HepG2 (cell line): ENCODE data around the gene RHBDL1. TPM values are rescaled to one million over a fixed set of nuclear protein-coding genes. Genes with fewer than 3 reads are reported as not detected.
A peak's percentile ranks its signal among the peaks of the same experiment; 100 is the strongest.

Source experiments
- FLYWCH1 ChIP-seq: sonication (generic); formaldehyde crosslinking; IDR thresholded peaks from 2 replicates; pipeline ENCODE4 v1.8.1; 2023; ENCODE audit warnings: mild to moderate bottlenecking, missing genetic modification reagents
- GATAD1 ChIP-seq: IDR thresholded peaks from 2 replicates; pipeline ENCODE4 v1.6.1; 2016; ENCODE audit warnings: missing genetic modification reagents, missing compliant biosample characterization
- MTF1 ChIP-seq: sonication (generic); formaldehyde crosslinking; IDR thresholded peaks from 2 replicates; pipeline ENCODE4 v1.5.0; 2020; ENCODE audit warnings: missing genetic modification reagents
- NFYC ChIP-seq: IDR thresholded peaks from 2 replicates; pipeline ENCODE4 v1.6.1; 2016; ENCODE audit warnings: missing genetic modification reagents, missing compliant biosample characterization
- SNAPC2 ChIP-seq: sonication (generic); formaldehyde crosslinking; IDR thresholded peaks from 2 replicates; pipeline ENCODE4 v1.8.1; 2022; ENCODE audit warnings: mild to moderate bottlenecking, missing genetic modification reagents
- SOX5 ChIP-seq: IDR thresholded peaks from 2 replicates; pipeline ENCODE4 v1.6.1; 2016; ENCODE audit warnings: borderline replicate concordance
- SOX6 ChIP-seq, 2 experiments: fragments of 450-650 bp in 1 of 2; sonication (generic) in 1 of 2; formaldehyde crosslinking in 1 of 2; IDR thresholded peaks; 2 replicates each; pipeline versions ENCODE4 v1.4.0 to v1.6.1; 2017 to 2020; ENCODE audit warnings: antibody characterized with exemption in 1 of 2, mild to moderate bottlenecking in 1 of 2, missing genetic modification reagents in 1 of 2
- TEF ChIP-seq: sonication (generic); formaldehyde crosslinking; IDR thresholded peaks from 2 replicates; pipeline ENCODE4 v1.5.0; 2020; ENCODE audit warnings: missing genetic modification reagents
- ZBTB33 ChIP-seq: sonication (generic); formaldehyde crosslinking; IDR thresholded peaks from 2 replicates; pipeline ENCODE4 v1.4.0; 2020; ENCODE audit warnings: missing genetic modification reagents
- ZNF230 ChIP-seq: sonication (generic); formaldehyde crosslinking; IDR thresholded peaks from 2 replicates; pipeline ENCODE4 v1.4.0; 2020; ENCODE audit warnings: mild to moderate bottlenecking, missing genetic modification reagents
- ZNF253 ChIP-seq: sonication (generic); formaldehyde crosslinking; IDR thresholded peaks from 2 replicates; pipeline ENCODE4 v1.8.0; 2022; ENCODE audit warnings: mild to moderate bottlenecking, missing genetic modification reagents, borderline replicate concordance
- polyA plus RNA-seq, 8 experiments: library from polyadenylated mRNA; depleted of rRNA in 3 of 8; stranded (reverse) in 7 of 8; unstranded in 1 of 8; fragments of >200 nt; fragmentation: Illumina TruSeq in 4 of 8; extraction: Trizol in 4 of 8; gene quantifications; 2 replicates each; pipeline versions ENCODE4 v1.2.1 to v1.2.3, GENCODE V29; 2011 to 2016; ENCODE audit warnings: low read depth in 4 of 8, missing spikeins in 1 of 8, mixed read lengths in 1 of 8; ENCODE audit not compliant: insufficient read depth in 1 of 8
- total RNA-seq, 5 experiments: library from RNA; depleted of rRNA; stranded (reverse); fragments of >200 nt; fragmentation: Illumina TruSeq; extraction: Trizol; gene quantifications; 2 replicates each; pipeline ENCODE4 v1.2.3, GENCODE V29; 2016; ENCODE audit warnings: low read depth in 1 of 5
- TF ChIP-seq, protein P1 (sequence below): sonication (generic); formaldehyde crosslinking; IDR thresholded peaks from 2 replicates; pipeline ENCODE4 v1.4.0; 2020; ENCODE audit warnings: mild to moderate bottlenecking, missing genetic modification reagents
- TF ChIP-seq, protein P2 (sequence below): sonication (generic); formaldehyde crosslinking; IDR thresholded peaks from 2 replicates; pipeline ENCODE4 v1.4.0; 2020; ENCODE audit warnings: low read depth, mild to moderate bottlenecking, missing genetic modification reagents

RHBDL1 gene
- total and polyA plus RNA-seq, 2 of the 13 experiments (the other 11 are each of a cell fraction or from before 2014, with no cell fraction given), result 1.8 to 3.8 TPM

DNA sequence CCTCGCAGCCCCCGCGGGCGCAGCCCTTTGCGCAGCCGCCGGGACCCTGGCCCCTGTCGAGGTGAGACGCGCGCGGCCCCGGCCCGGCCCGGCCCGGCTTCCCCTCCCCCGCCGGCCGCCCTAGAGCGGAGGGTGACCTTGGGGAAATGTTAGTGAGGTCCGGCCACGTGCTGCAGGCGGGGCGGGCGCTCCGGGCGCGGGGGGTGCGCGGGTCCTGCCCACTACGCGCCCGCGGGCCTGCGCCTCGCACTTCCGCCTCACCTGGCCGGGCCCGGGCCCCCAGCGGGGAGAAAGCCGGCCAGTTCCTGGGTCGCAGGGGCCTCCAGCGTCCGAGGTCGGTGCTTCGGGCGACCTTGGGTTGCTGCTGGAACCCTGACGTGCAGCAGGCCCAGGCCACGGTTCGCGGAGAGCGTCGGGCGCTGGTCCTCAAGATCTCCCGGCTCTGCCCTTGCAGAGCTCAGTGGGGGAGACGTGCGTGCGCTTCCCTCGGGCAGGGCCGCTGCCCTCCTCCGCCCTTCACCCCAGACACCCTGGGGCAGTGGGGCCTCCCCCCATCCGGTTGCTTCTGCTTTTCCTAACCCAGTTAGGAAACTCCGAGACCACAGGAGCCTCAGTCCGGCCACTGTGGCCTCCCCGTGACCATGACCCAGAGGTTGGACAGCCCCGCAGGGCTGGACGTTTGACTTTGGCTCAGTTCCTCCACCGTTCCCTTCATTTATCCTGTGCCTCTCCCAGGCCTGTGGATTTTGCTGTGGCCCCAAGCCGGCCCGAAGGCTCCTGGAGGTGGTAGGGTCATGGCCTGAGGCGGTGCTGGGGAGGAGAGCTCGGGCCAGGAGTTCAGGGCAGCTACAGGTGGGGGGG, 33.1 kb upstream of the RHBDL1 start (continued):
- TF ChIP-seq ZNF253 (no peak), SOX6 (IDR thresholded peaks at IDR 0.05) (no peak), SOX6 (CRISPR knock-in tag; IDR thresholded peaks at IDR 0.05) (peak; percentile 37; the same call in 1 of the 2 replicates), FLYWCH1 (CRISPR knock-in tag) (no peak), GATAD1 (0 out of 2 replicates have a peak, but pooled peaks have one; percentile 12), ZBTB33 (no peak; the same call in 1 of the 2 replicates), SNAPC2 (CRISPR knock-in tag) (0 out of 2 replicates have a peak, but pooled peaks have one; percentile 57), SOX5 (CRISPR knock-in tag) (peak; percentile 34; the same call in 1 of the 2 replicates), TEF (CRISPR knock-in tag) (no peak), ZNF230 (no peak), MTF1 (no peak), NFYC (no peak)
- TF ChIP-seq, protein P1, sequence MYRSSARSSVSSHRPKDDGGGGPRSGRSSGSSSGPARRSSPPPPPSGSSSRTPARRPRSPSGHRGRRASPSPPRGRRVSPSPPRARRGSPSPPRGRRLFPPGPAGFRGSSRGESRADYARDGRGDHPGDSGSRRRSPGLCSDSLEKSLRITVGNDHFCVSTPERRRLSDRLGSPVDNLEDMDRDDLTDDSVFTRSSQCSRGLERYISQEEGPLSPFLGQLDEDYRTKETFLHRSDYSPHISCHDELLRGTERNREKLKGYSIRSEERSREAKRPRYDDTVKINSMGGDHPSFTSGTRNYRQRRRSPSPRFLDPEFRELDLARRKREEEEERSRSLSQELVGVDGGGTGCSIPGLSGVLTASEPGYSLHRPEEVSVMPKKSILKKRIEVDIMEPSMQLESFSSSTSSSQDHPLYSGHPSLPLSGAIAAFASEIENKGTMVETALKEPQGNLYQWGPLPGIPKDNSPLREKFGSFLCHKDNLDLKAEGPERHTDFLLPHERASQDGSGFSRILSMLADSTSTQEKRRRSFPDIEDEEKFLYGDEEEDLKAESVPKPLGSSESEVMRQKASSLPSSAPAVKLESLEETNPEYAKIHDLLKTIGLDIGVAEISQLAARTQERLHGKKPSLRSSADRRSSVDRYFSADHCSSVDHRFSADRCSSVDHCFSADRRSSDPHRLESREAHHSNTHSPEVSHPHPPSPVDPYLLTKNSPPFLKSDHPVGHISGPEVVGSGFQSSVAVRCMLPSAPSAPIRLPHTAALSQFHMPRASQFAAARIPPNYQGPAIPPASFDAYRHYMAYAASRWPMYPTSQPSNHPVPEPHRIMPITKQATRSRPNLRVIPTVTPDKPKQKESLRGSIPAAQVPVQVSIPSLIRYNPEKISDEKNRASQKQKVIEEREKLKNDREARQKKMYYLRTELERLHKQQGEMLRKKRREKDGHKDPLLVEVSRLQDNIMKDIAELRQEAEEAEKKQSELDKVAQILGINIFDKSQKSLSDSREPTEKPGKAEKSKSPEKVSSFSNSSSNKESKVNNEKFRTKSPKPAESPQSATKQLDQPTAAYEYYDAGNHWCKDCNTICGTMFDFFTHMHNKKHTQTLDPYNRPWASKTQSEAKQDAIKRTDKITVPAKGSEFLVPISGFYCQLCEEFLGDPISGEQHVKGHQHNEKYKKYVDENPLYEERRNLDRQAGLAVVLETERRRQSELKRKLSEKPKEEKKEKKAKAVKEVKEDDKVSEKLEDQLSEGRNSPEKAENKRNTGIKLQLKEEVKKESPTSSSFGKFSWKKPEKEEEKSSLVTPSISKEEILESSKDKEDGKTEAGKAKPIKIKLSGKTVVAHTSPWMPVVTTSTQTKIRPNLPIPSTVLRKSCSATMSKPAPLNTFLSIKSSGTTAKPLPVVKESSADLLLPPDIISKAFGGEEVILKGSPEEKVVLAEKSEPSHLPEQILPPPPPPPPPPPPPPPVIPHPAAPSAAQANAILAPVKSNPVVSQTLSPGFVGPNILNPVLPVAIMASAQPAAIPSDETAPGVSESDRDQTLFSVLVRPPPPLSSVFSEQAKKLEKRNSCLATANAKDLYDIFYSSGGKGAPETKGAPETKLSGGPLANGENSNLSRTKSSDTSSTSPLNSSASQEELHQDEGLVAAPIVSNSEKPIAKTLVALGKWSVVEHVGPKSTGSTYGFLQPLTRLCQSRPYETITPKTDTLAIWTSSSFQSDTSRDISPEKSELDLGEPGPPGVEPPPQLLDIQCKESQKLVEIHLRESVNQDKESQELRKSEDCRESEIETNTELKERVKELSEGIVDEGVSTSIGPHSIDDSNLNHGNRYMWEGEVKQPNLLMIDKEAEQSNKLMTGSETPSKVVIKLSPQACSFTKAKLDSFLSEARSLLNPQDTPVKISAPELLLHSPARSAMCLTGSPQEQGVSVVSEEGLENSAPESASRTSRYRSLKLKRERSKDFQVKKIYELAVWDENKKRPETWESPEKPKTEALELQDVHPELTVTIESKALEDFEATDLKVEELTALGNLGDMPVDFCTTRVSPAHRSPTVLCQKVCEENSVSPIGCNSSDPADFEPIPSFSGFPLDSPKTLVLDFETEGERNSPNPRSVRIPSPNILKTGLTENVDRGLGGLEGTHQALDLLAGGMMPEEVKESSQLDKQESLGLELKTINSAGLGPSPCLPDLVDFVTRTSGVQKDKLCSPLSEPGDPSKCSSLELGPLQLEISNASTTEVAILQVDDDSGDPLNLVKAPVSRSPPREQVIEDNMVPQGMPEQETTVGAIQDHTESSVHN (CRISPR knock-in tag), result peak; percentile 57; the same call in 1 of the 2 replicates
- TF ChIP-seq, protein P2, sequence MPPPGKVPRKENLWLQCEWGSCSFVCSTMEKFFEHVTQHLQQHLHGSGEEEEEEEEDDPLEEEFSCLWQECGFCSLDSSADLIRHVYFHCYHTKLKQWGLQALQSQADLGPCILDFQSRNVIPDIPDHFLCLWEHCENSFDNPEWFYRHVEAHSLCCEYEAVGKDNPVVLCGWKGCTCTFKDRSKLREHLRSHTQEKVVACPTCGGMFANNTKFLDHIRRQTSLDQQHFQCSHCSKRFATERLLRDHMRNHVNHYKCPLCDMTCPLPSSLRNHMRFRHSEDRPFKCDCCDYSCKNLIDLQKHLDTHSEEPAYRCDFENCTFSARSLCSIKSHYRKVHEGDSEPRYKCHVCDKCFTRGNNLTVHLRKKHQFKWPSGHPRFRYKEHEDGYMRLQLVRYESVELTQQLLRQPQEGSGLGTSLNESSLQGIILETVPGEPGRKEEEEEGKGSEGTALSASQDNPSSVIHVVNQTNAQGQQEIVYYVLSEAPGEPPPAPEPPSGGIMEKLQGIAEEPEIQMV (CRISPR knock-in tag), result 0 out of 2 replicates have a peak, but pooled peaks have one; percentile 36
